Uterus (tissue), 2 donors: ENCODE measurements around the gene GALNT1.

Source experiments
- POLR2A ChIP-seq, 2 donors: fragments of 450-650 bp; IDR thresholded peaks; one replicate each; pipeline ENCODE4 v1.6.1; 2016; ENCODE audit warnings: antibody characterized with exemption in 2 of 2, mild to moderate bottlenecking in 1 of 2, moderate library complexity in 1 of 2
- TF ChIP-seq, protein P1 (sequence below), 4 experiments: fragments of 200-600 bp in 2 of 4; fragments of 450-650 bp in 2 of 4; sonication (generic) in 2 of 4; IDR thresholded peaks; one replicate each; pipeline ENCODE4 v1.5.1; 2016 to 2019; ENCODE audit warnings: antibody characterized with exemption in 4 of 4, mild to moderate bottlenecking in 2 of 4, moderate library complexity in 1 of 4

DNA sequence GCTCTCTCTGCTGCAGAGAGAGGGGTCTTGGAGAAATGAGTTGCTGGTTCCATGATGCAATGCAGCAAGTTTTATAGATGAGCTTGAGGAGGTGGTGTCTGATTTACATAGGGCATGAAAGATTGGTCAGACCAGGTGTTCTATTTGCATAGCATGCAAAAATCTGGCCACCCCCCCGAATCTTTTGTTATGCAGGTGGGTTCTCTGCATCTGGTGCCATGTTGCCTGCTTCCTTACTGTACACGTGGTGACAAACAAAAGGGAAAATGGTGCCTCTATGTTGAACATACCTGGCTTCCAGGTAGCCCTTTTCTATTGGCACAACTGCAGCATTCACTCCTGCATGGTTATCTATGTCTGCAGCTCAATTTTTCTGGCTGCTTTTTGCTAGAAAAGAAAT, 169.4 kb downstream of the GALNT1 start:
- no peak for TF ChIP-seq POLR2A (IDR thresholded peaks at IDR 0.05)
- TF ChIP-seq, protein P1, sequence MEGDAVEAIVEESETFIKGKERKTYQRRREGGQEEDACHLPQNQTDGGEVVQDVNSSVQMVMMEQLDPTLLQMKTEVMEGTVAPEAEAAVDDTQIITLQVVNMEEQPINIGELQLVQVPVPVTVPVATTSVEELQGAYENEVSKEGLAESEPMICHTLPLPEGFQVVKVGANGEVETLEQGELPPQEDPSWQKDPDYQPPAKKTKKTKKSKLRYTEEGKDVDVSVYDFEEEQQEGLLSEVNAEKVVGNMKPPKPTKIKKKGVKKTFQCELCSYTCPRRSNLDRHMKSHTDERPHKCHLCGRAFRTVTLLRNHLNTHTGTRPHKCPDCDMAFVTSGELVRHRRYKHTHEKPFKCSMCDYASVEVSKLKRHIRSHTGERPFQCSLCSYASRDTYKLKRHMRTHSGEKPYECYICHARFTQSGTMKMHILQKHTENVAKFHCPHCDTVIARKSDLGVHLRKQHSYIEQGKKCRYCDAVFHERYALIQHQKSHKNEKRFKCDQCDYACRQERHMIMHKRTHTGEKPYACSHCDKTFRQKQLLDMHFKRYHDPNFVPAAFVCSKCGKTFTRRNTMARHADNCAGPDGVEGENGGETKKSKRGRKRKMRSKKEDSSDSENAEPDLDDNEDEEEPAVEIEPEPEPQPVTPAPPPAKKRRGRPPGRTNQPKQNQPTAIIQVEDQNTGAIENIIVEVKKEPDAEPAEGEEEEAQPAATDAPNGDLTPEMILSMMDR (IDR thresholded peaks at IDR 0.05), result no peak
